Measurements from ENCODE around the gene EIF4A2. TPM values are rescaled to one million over a fixed set of nuclear protein-coding genes. Genes with fewer than 3 reads are reported as not detected.

Gene EIF4A2
- total and polyA plus RNA-seq, 9 of the 15 experiments (the other 6 are each of a cell fraction or from before 2014, with no cell fraction given): 307 to 754 (median 435) TPM

DNA sequence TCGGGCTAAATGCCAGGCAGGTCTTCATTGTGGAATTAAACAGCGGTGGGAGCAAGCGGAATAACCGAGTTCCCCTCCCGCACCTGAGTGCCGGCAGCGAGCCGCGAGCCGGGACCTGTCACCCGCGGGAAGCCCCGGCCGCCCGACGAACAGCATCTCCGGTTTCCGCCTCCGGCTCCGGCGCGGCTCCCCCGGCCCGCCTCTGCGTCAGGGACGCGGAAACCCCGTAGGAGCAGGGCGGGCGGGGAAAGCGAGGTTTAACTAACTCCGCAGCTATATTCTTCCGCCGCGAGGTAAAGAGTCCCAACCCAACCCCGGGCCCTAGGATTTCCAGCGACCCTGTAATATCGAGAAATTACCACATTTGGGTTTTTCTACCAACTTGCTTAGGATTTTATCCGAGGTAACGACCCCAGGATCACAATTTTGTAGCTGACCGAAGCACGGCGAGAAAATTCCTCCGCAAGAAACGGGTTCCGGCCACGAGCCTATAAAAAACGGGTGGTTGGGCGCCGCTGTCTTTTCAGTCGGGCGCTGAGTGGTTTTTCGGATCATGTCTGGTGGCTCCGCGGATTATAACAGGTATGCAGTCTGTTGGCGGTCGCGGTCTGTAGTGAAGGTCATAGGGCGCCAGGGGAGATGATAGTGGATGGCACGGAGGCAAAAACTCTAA lies at the start of gene EIF4A2 (continued):
- TF ChIP-seq ZNF384 (IDR thresholded peaks at IDR 0.05; ENCODE audit: low read depth, low read length): no peak
- peak; percentile 61; the same call in 1 of the 2 replicates for TF ChIP-seq HMG20B (CRISPR knock-in tag; IDR thresholded peaks at IDR 0.05)
- no peak for TF ChIP-seq SAFB (IDR thresholded peaks at IDR 0.05; ENCODE audit: borderline replicate concordance, low read depth, low read length)
- TF ChIP-seq POLR2A (conservative IDR thresholded peaks at IDR 0.05): peak; percentile 100
- no peak for TF ChIP-seq RBM34 (IDR thresholded peaks at IDR 0.05; ENCODE audit: borderline replicate concordance, insufficient read depth, low read length)
- no peak for TF ChIP-seq ETS2 (tag; IDR thresholded peaks at IDR 0.05; ENCODE audit: borderline replicate concordance, poor library complexity, severe bottlenecking)
- peak; percentile 63; the same call in 1 of the 2 replicates for TF ChIP-seq PYGO2 (tag; IDR thresholded peaks at IDR 0.05)
- no peak for TF ChIP-seq ZNF785 (CRISPR knock-in tag; IDR thresholded peaks at IDR 0.05)
- no peak for TF ChIP-seq TBP (optimal IDR thresholded peaks at IDR 0.05; ENCODE audit: low read depth, low read length)
- TF ChIP-seq DNMT1 (IDR thresholded peaks at IDR 0.05): peak; percentile 86; the same call in 1 of the 2 replicates
- peak; percentile 64; the same call in 1 of the 2 replicates for TF ChIP-seq CBFB (CRISPR knock-in tag; IDR thresholded peaks at IDR 0.05)
- TF ChIP-seq POLR2AphosphoS2 (IDR thresholded peaks at IDR 0.05; ENCODE audit: low read length): peak; percentile 95; the same call in 1 of the 2 replicates
- TF ChIP-seq, protein P1, sequence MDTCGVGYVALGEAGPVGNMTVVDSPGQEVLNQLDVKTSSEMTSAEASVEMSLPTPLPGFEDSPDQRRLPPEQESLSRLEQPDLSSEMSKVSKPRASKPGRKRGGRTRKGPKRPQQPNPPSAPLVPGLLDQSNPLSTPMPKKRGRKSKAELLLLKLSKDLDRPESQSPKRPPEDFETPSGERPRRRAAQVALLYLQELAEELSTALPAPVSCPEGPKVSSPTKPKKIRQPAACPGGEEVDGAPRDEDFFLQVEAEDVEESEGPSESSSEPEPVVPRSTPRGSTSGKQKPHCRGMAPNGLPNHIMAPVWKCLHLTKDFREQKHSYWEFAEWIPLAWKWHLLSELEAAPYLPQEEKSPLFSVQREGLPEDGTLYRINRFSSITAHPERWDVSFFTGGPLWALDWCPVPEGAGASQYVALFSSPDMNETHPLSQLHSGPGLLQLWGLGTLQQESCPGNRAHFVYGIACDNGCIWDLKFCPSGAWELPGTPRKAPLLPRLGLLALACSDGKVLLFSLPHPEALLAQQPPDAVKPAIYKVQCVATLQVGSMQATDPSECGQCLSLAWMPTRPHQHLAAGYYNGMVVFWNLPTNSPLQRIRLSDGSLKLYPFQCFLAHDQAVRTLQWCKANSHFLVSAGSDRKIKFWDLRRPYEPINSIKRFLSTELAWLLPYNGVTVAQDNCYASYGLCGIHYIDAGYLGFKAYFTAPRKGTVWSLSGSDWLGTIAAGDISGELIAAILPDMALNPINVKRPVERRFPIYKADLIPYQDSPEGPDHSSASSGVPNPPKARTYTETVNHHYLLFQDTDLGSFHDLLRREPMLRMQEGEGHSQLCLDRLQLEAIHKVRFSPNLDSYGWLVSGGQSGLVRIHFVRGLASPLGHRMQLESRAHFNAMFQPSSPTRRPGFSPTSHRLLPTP (IDR thresholded peaks at IDR 0.05; ENCODE audit: borderline replicate concordance, extremely low read depth, insufficient read length): no peak
- TF ChIP-seq, protein P2, sequence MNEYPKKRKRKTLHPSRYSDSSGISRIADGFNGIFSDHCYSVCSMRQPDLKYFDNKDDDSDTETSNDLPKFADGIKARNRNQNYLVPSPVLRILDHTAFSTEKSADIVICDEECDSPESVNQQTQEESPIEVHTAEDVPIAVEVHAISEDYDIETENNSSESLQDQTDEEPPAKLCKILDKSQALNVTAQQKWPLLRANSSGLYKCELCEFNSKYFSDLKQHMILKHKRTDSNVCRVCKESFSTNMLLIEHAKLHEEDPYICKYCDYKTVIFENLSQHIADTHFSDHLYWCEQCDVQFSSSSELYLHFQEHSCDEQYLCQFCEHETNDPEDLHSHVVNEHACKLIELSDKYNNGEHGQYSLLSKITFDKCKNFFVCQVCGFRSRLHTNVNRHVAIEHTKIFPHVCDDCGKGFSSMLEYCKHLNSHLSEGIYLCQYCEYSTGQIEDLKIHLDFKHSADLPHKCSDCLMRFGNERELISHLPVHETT (CRISPR knock-in tag; conservative IDR thresholded peaks at IDR 0.05 in 1 of 2, IDR thresholded peaks at IDR 0.05 in 1 of 2): peak in 1 of 2 experiments; percentile 97; a peak in 2 of 4 replicates
- no peak for TF ChIP-seq MCM2 (IDR thresholded peaks at IDR 0.05; ENCODE audit: low read depth)
- TF ChIP-seq, protein P3, sequence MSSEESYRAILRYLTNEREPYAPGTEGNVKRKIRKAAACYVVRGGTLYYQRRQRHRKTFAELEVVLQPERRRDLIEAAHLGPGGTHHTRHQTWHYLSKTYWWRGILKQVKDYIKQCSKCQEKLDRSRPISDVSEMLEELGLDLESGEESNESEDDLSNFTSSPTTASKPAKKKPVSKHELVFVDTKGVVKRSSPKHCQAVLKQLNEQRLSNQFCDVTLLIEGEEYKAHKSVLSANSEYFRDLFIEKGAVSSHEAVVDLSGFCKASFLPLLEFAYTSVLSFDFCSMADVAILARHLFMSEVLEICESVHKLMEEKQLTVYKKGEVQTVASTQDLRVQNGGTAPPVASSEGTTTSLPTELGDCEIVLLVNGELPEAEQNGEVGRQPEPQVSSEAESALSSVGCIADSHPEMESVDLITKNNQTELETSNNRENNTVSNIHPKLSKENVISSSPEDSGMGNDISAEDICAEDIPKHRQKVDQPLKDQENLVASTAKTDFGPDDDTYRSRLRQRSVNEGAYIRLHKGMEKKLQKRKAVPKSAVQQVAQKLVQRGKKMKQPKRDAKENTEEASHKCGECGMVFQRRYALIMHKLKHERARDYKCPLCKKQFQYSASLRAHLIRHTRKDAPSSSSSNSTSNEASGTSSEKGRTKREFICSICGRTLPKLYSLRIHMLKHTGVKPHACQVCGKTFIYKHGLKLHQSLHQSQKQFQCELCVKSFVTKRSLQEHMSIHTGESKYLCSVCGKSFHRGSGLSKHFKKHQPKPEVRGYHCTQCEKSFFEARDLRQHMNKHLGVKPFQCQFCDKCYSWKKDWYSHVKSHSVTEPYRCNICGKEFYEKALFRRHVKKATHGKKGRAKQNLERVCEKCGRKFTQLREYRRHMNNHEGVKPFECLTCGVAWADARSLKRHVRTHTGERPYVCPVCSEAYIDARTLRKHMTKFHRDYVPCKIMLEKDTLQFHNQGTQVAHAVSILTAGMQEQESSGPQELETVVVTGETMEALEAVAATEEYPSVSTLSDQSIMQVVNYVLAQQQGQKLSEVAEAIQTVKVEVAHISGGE (CRISPR knock-in tag; IDR thresholded peaks at IDR 0.05): peak in 2 of 3 experiments; percentile 60 to 88; a peak in 3 of 6 replicates
- TF ChIP-seq HNRNPUL1 (IDR thresholded peaks at IDR 0.05; ENCODE audit: low read length): peak; percentile 62; the same call in 1 of the 2 replicates

Data from K562 (cell line).